HepG2 (cell line): Measurements from ENCODE around the gene WDR62. TPM values are rescaled to one million over a fixed set of nuclear protein-coding genes. Genes with fewer than 3 reads are reported as not detected.

ENCODE experiments used
- ATAC-seq: fragments of 200-7000 bp; cut with Tn5 transposase; 3 replicates; pipeline ENCODE4 v1.9.1; 2020; ENCODE audit warnings: mild to moderate bottlenecking, moderate library complexity
- BruUV-seq: library from RNA; stranded (reverse); fragments of 400-500 nt; replicated peaks from 2 replicates; lab custom pipeline; 2021; lab: Mats Ljungman, UMichigan
- CTCF ChIA-PET: fragments of 300-600 bp; formaldehyde crosslinking; extraction: SDS; loops from one replicate; lab custom pipeline; 2021; ENCODE audit warnings: low total read pairs, inconsistent platforms, low intra/inter-chr PET ratio; lab: Yijun Ruan, JAX
- POLR2A ChIA-PET: fragments of 350-600 bp; sonication (Branson Sonifier 250); formaldehyde crosslinking; loops from one replicate; lab custom pipeline; 2020; ENCODE audit warnings: antibody characterized with exemption, inconsistent platforms; lab: Yijun Ruan, JAX
- DNase-seq: peaks from one replicate; pipeline ENCODE4 v3.0.0-alpha.2; 2015; ENCODE audit warnings: low spot score
- FAIRE-seq: peaks from 3 replicates; lab custom pipeline; 2011; peaks lifted over from hg19 to GRCh38; lab: Jason Lieb, UNC
- H2AFZ ChIP-seq: one replicate; pipeline ENCODE4 v1.6.1; 2011; ENCODE audit warnings: low read length, inconsistent platforms
- H3K27ac ChIP-seq: fragments of 300-600 bp; 3 replicates; pipeline ENCODE4 v1.8.0; 2011; ENCODE audit warnings: mixed run types, mild to moderate bottlenecking, mixed read lengths, low read length, inconsistent platforms; ENCODE audit not compliant: insufficient read depth; ENCODE audit errors: extremely low read length
- H3K27me3 ChIP-seq, 2 experiments: fragments of 200-600 bp in 1 of 2; 2 replicates in 1 of 2; 3 replicates in 1 of 2; pipeline versions ENCODE4 v1.6.0 to v1.8.0; 2011; ENCODE audit warnings: low read length in 2 of 2, mild to moderate bottlenecking in 2 of 2, moderate library complexity in 2 of 2, inconsistent platforms in 1 of 2; ENCODE audit not compliant: insufficient read depth in 2 of 2, control insufficient read depth in 1 of 2
- H3K36me3 ChIP-seq, 2 experiments: fragments of 200-600 bp in 1 of 2; replicated peaks in 1 of 2; 2 replicates in 1 of 2; 3 replicates in 1 of 2; pipeline versions ENCODE4 v1.5.1 to v1.8.0; 2011; ENCODE audit warnings: low read length in 2 of 2, inconsistent platforms in 1 of 2; ENCODE audit not compliant: insufficient read depth in 2 of 2, control insufficient read depth in 1 of 2
- H3K4me1 ChIP-seq: 2 replicates; pipeline ENCODE4 v1.5.1; 2012; ENCODE audit warnings: low read length, inconsistent platforms; ENCODE audit not compliant: insufficient read depth
- H3K4me2 ChIP-seq: 2 replicates; pipeline ENCODE4 v1.6.0; 2011; ENCODE audit warnings: low read depth, low read length, inconsistent platforms
- H3K4me3 ChIP-seq, 3 experiments: fragments of 200-600 bp in 1 of 3; sonication (generic), shearing (Covaris generic) in 1 of 3; replicated peaks in 1 of 3; 2 replicates each; pipeline ENCODE4 v1.5.1; 2011 to 2016; ENCODE audit warnings: low read length in 3 of 3, inconsistent platforms in 2 of 3, low read depth in 2 of 3, mild to moderate bottlenecking in 2 of 3, control low read depth in 1 of 3, mixed read lengths in 1 of 3; ENCODE audit not compliant: insufficient read depth in 1 of 3
- H3K79me2 ChIP-seq: one replicate; pipeline ENCODE4 v1.6.1; 2011; ENCODE audit warnings: low read length, inconsistent platforms; ENCODE audit not compliant: insufficient read depth
- H3K9ac ChIP-seq: 2 replicates; pipeline ENCODE4 v1.6.0; 2011; ENCODE audit warnings: mild to moderate bottlenecking, low read depth, low read length, inconsistent platforms; ENCODE audit not compliant: insufficient read depth
- H3K9me3 ChIP-seq: 2 replicates; pipeline ENCODE4 v1.5.1; 2012; ENCODE audit warnings: mild to moderate bottlenecking, low read length
- H4K20me1 ChIP-seq: 2 replicates; pipeline ENCODE4 v1.6.0; 2011; ENCODE audit warnings: inconsistent platforms, mild to moderate bottlenecking, low read length, moderate library complexity; ENCODE audit not compliant: insufficient read depth
- CC2D1A ChIP-seq: sonication (generic); formaldehyde crosslinking; IDR thresholded peaks from 2 replicates; pipeline ENCODE4 v1.8.1; 2023; ENCODE audit warnings: mild to moderate bottlenecking, missing genetic modification reagents
- EP300 ChIP-seq, 3 experiments: sonication (generic) in 1 of 3; formaldehyde crosslinking in 1 of 3; IDR thresholded peaks; 2 replicates each; pipeline versions ENCODE4 v1.5.1 to v1.6.1; 2011 to 2020; ENCODE audit warnings: low read depth in 2 of 3, low read length in 2 of 3, borderline replicate concordance in 1 of 3, improper control_type of control experiment in 1 of 3, mild to moderate bottlenecking in 1 of 3, missing genetic modification reagents in 1 of 3, moderate library complexity in 1 of 3
- MLXIP ChIP-seq: sonication (generic); formaldehyde crosslinking; IDR thresholded peaks from 2 replicates; pipeline ENCODE4 v1.9.0; 2021; ENCODE audit warnings: missing genetic modification reagents, borderline replicate concordance
- NR1H2 ChIP-seq: sonication (generic); formaldehyde crosslinking; IDR thresholded peaks from 2 replicates; pipeline ENCODE4 v1.8.1; 2022; ENCODE audit warnings: low read depth, missing genetic modification reagents, borderline replicate concordance
- TEAD2 ChIP-seq: sonication (generic); formaldehyde crosslinking; IDR thresholded peaks from 2 replicates; pipeline ENCODE4 v1.9.0; 2021; ENCODE audit warnings: missing genetic modification reagents
- UBTF ChIP-seq: sonication (generic); formaldehyde crosslinking; IDR thresholded peaks from 2 replicates; pipeline ENCODE4 v1.4.0; 2020; ENCODE audit warnings: mild to moderate bottlenecking, missing genetic modification reagents
- ZIK1 ChIP-seq: sonication (generic); formaldehyde crosslinking; IDR thresholded peaks from 2 replicates; pipeline ENCODE4 v1.5.0; 2020; ENCODE audit warnings: mild to moderate bottlenecking, low read depth, missing genetic modification reagents, borderline replicate concordance
- ZNF121 ChIP-seq: sonication (generic); formaldehyde crosslinking; IDR thresholded peaks from 2 replicates; pipeline ENCODE4 v1.5.0; 2020; ENCODE audit warnings: mild to moderate bottlenecking, missing genetic modification reagents
- ZNF430 ChIP-seq: sonication (generic); formaldehyde crosslinking; IDR thresholded peaks from 2 replicates; pipeline ENCODE4 v1.9.0; 2021; ENCODE audit warnings: mild to moderate bottlenecking, missing genetic modification reagents
- WGBS: methylation state at CpG from one replicate; pipeline ENCODE4 v1.1.6; 2017; ENCODE audit warnings: low lambda C conversion rate; 5-methylcytosine and 5-hydroxymethylcytosine counted together
- in situ Hi-C: cut with HindIII; loops from 2 replicates; pipeline ENCODE4 v1.10.0; 2017; ENCODE audit warnings: low pct_unique_long_range_greater_than_20kb; ENCODE audit not compliant: extremely low pct_ligation_motif_present
- intact Hi-C: fragments of 100-400 bp; cut with micrococcal nuclease; formaldehyde crosslinking; loops from one replicate; pipeline ENCODE4 v1.10.0; 2022; ENCODE audit not compliant: unreplicated experiment
- polyA plus RNA-seq, 8 experiments: library from polyadenylated mRNA; depleted of rRNA in 3 of 8; stranded (reverse) in 7 of 8; unstranded in 1 of 8; fragments of >200 nt; fragmentation: Illumina TruSeq in 4 of 8; extraction: Trizol in 4 of 8; gene quantifications; 2 replicates each; pipeline versions ENCODE4 v1.2.1 to v1.2.3, GENCODE V29; 2011 to 2016; ENCODE audit warnings: low read depth in 4 of 8, missing spikeins in 1 of 8, mixed read lengths in 1 of 8; ENCODE audit not compliant: insufficient read depth in 1 of 8
- total RNA-seq, 5 experiments: library from RNA; depleted of rRNA; stranded (reverse); fragments of >200 nt; fragmentation: Illumina TruSeq; extraction: Trizol; gene quantifications; 2 replicates each; pipeline ENCODE4 v1.2.3, GENCODE V29; 2016; ENCODE audit warnings: low read depth in 1 of 5
- TF ChIP-seq, protein P1 (sequence below): fragments of 450-650 bp; IDR thresholded peaks from 2 replicates; pipeline ENCODE4 v1.6.1; 2016
- TF ChIP-seq, protein P2 (sequence below): sonication (generic); formaldehyde crosslinking; IDR thresholded peaks from 2 replicates; pipeline ENCODE4 v1.4.0; 2020; ENCODE audit warnings: missing genetic modification reagents

WDR62 gene
- total and polyA plus RNA-seq, 2 of the 13 experiments (the other 11 are each of a cell fraction or from before 2014, with no cell fraction given) = 5.8 to 12.5 TPM

DNA sequence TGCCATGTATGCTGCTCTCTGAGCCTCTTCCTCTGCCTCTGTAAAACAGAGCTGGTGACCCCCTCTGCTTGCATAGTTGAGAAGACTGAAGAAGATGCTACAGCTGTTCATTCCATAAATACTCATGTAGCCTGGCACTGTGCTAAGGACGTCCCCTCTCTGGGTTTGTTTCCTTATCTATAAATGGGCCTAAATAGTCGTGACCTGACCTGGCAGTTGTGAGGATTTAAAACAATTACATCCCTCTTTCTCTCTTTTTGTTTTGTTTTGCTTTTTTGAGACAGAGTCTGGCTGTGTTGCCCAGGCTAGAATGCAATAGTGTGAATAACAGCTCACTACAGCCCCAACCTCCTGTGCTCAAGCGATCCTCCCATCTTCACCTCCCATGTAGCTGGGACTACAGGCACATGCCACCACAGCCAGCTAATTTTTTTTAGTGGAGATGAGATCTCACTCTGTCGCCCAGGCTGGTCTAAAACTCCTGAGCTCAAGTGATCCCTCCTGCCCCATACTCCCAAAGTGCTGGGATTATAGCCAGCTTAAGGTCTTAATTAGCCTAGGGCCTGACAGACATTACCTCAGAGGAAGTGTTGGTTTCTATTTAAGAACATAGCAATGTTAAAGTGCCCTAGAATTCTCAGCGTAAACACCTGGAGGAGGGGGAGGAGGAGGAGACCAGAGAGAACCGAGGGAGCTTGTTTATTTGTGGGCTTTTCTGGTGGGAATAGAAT lies 4.6 kb downstream of the WDR62 start:
- H3K27me3 ChIP-seq = no peaks in the 10 kb centered on the region; a peak in 1 of 5 replicates
- CTCF ChIA-PET = no interaction called here
- WGBS = 85% methylated on average over 6 of the region's 6 CpGs
- peak overlapping the region; percentile 88 for H3K27ac ChIP-seq
- H3K36me3 ChIP-seq = peaks cover 5 to 23% of the 10 kb centered on the region in 2 experiments; a peak in 4 of 5 replicates
- BruUV-seq = no TSS peak
- no peak for FAIRE-seq
- H2AFZ ChIP-seq = no peak overlapping the region
- no peak for DNase-seq
- no peaks in the 10 kb centered on the region for H3K9me3 ChIP-seq
- H3K79me2 ChIP-seq = peaks cover 19% of the 10 kb centered on the region
- peak overlapping the region; percentile 65 for H3K4me2 ChIP-seq
- intact Hi-C loops = loop anchor here (10.0 kb wide), 1 partner anchor 1155 kb away; the partner anchor contains the start of genes ZNF383 and ZNF585B
- H3K4me3 ChIP-seq = peak overlapping the region in 1 of 3 experiments; percentile 32; a peak in 2 of 6 replicates
- H4K20me1 ChIP-seq = no peaks in the 10 kb centered on the region
- in situ Hi-C loops = no loop called here
- no peak for ATAC-seq
- peaks cover 59% of the 10 kb centered on the region for H3K4me1 ChIP-seq
- H3K9ac ChIP-seq = peak overlapping the region; percentile 61
- POLR2A ChIA-PET = interaction anchor here (1.0 to 2.3 kb wide), 8 partner anchors 18 to 430 kb away, joined by 3 to 10 read pairs (median 5); partner anchors contain the start of genes ALKBH6, CAPNS1, POLR2I and TBCB
- 0 out of 2 replicates have a peak, but pooled peaks have one; percentile 9 for TF ChIP-seq ZNF430 (CRISPR knock-in tag)
- no peak for TF ChIP-seq EP300 (IDR thresholded peaks at IDR 0.05; ENCODE audit: low read depth in 2 of 2, low read length in 2 of 2)
- TF ChIP-seq EP300 (CRISPR knock-in tag; IDR thresholded peaks at IDR 0.05; ENCODE audit: borderline replicate concordance) = no peak
- TF ChIP-seq, protein P1, sequence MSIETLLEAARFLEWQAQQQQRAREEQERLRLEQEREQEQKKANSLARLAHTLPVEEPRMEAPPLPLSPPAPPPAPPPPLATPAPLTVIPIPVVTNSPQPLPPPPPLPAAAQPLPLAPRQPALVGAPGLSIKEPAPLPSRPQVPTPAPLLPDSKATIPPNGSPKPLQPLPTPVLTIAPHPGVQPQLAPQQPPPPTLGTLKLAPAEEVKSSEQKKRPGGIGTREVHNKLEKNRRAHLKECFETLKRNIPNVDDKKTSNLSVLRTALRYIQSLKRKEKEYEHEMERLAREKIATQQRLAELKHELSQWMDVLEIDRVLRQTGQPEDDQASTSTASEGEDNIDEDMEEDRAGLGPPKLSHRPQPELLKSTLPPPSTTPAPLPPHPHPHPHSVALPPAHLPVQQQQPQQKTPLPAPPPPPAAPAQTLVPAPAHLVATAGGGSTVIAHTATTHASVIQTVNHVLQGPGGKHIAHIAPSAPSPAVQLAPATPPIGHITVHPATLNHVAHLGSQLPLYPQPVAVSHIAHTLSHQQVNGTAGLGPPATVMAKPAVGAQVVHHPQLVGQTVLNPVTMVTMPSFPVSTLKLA = no peak
- TF ChIP-seq, protein P2, sequence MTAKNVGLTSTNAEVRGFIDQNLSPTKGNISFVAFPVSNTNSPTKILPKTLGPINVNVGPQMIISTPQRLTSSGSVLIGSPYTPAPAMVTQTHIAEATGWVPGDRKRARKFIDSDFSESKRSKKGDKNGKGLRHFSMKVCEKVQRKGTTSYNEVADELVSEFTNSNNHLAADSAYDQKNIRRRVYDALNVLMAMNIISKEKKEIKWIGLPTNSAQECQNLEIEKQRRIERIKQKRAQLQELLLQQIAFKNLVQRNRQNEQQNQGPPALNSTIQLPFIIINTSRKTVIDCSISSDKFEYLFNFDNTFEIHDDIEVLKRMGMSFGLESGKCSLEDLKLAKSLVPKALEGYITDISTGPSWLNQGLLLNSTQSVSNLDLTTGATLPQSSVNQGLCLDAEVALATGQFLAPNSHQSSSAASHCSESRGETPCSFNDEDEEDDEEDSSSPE (CRISPR knock-in tag) = no peak
- TF ChIP-seq MLXIP (CRISPR knock-in tag) = no peak
- no peak for TF ChIP-seq CC2D1A (CRISPR knock-in tag)
- no peak for TF ChIP-seq NR1H2 (CRISPR knock-in tag)
- TF ChIP-seq TEAD2 = no peak
- no peak for TF ChIP-seq UBTF (CRISPR knock-in tag)
- TF ChIP-seq ZIK1 (CRISPR knock-in tag) = no peak
- TF ChIP-seq ZNF121 = peak; percentile 87
